HEK293T (cell line): ENCODE results near the gene NTF3.

Experiments used
- ARNT ChIP-seq: fragments of 450-650 bp; IDR thresholded peaks from 2 replicates; pipeline ENCODE4 v1.6.1; 2017; ENCODE audit warnings: mild to moderate bottlenecking
- BHLHE40 ChIP-seq: fragments of 450-650 bp; IDR thresholded peaks from 2 replicates; pipeline ENCODE4 v1.6.1; 2016; ENCODE audit warnings: mild to moderate bottlenecking, moderate library complexity, borderline replicate concordance
- CTBP1 ChIP-seq: fragments of 450-650 bp; IDR thresholded peaks from 2 replicates; pipeline ENCODE4 v1.6.1; 2016; ENCODE audit warnings: borderline replicate concordance
- FOXA1 ChIP-seq: fragments of 450-650 bp; IDR thresholded peaks from 2 replicates; pipeline ENCODE4 v1.6.1; 2016; ENCODE audit warnings: mild to moderate bottlenecking
- HDGF ChIP-seq: fragments of 450-650 bp; IDR thresholded peaks from 2 replicates; pipeline ENCODE4 v1.6.1; 2017; ENCODE audit warnings: antibody characterized with exemption, borderline replicate concordance
- LEF1 ChIP-seq: fragments of 450-650 bp; IDR thresholded peaks from 2 replicates; pipeline ENCODE4 v1.6.1; 2017; ENCODE audit warnings: mild to moderate bottlenecking, borderline replicate concordance
- SP1 ChIP-seq: fragments of 450-650 bp; IDR thresholded peaks from 2 replicates; pipeline ENCODE4 v1.6.1; 2017
- SUZ12 ChIP-seq: fragments of 450-650 bp; IDR thresholded peaks from 2 replicates; pipeline ENCODE4 v1.6.1; 2016; ENCODE audit warnings: mild to moderate bottlenecking
- ZNF384 ChIP-seq: fragments of 450-650 bp; IDR thresholded peaks from 2 replicates; pipeline ENCODE4 v1.6.1; 2016

DNA sequence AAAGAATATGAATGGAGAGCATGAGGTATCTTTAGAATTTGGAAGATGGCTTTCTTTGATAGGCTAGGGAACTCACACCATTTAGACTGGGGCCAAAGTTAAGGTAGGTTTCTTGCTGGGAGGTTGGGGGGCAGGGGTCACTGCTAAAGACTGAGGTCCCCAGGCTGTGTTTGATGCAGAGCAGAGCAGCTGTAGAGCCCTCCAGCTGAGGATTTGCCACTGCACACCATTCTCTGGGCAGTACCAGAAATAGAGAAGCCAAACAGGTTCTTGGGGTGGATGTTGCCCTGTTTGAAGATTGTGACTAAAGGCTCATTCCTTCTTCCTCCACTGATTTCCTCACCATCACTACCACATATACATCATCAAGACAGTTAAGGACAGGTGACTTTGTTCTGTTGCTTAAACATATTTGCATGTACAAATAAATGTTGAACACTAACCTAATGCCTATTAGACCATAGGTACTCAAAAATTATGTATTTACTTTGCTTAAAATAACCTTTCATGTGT lies 7.9 kb downstream of the NTF3 start:
- TF ChIP-seq FOXA1, result no peak
- TF ChIP-seq SP1, result no peak
- TF ChIP-seq CTBP1, result no peak
- TF ChIP-seq SUZ12, result no peak
- TF ChIP-seq ARNT, result no peak
- TF ChIP-seq BHLHE40, result no peak
- no peak for TF ChIP-seq LEF1
- TF ChIP-seq ZNF384, result no peak
- no peak for TF ChIP-seq HDGF
